Endothelial cell of umbilical vein (primary cell): ENCODE data around the gene TOLLIP. TPM values are rescaled to one million over a fixed set of nuclear protein-coding genes. Genes with fewer than 3 reads are reported as not detected.
A peak's percentile ranks its signal among the peaks of the same experiment; 100 is the strongest.

Experiments
- BruUV-seq: library from RNA; stranded (reverse); fragments of 400-500 nt; replicated peaks from 2 replicates; lab custom pipeline; 2021; lab: Mats Ljungman, UMichigan
- CTCF ChIA-PET: fragments of 300-600, 350-600 bp; sonication (Branson Sonifier 250); formaldehyde crosslinking; loops from one replicate; lab custom pipeline; 2021; ENCODE audit warnings: antibody characterized with exemption, inconsistent platforms; lab: Charles Lee
- POLR2A ChIA-PET: fragments of 300-600, 350-600 bp; sonication (Branson Sonifier 250); formaldehyde crosslinking; loops from one replicate; lab custom pipeline; 2021; ENCODE audit warnings: antibody characterized with exemption, inconsistent platforms; lab: Charles Lee
- DNase-seq: peaks from one replicate; pipeline ENCODE4 v3.0.0-alpha.2; 2011; ENCODE audit warnings: low read depth, low spot score
- FAIRE-seq: peaks from 2 replicates; lab custom pipeline; 2011; peaks lifted over from hg19 to GRCh38; lab: Jason Lieb, UNC
- H2AFZ ChIP-seq: 2 replicates; pipeline ENCODE4 v1.6.0; 2012; ENCODE audit warnings: low read depth, low read length, control low read depth, inconsistent platforms
- H3K27ac ChIP-seq: 2 replicates; pipeline ENCODE4 v1.5.1; 2011; ENCODE audit warnings: low read depth, mild to moderate bottlenecking, control low read depth, low read length, moderate library complexity; ENCODE audit not compliant: insufficient read depth
- H3K27me3 ChIP-seq, 2 experiments: 2 replicates each; pipeline versions ENCODE4 v1.6.0 to v1.6.1; 2011; ENCODE audit warnings: low read length in 2 of 2, mixed read lengths in 1 of 2; ENCODE audit not compliant: control insufficient read depth in 2 of 2, insufficient read depth in 2 of 2
- H3K36me3 ChIP-seq, 2 experiments: 2 replicates in 1 of 2; 3 replicates in 1 of 2; pipeline ENCODE4 v1.5.1; 2011; ENCODE audit warnings: low read length in 2 of 2, mild to moderate bottlenecking in 1 of 2, moderate library complexity in 1 of 2; ENCODE audit not compliant: control insufficient read depth in 2 of 2, insufficient read depth in 2 of 2; ENCODE audit errors: extremely low read depth in 1 of 2
- H3K4me1 ChIP-seq: 3 replicates; pipeline ENCODE4 v1.5.1; 2011; ENCODE audit warnings: mild to moderate bottlenecking, low read length; ENCODE audit not compliant: control insufficient read depth, insufficient read depth; ENCODE audit errors: extremely low read depth
- H3K4me2 ChIP-seq: 2 replicates; pipeline ENCODE4 v1.6.1; 2011; ENCODE audit warnings: low read length, control low read depth, mixed read lengths; ENCODE audit not compliant: insufficient read depth
- H3K4me3 ChIP-seq, 3 experiments: fragments of 200-600 bp in 1 of 3; sonication (generic), shearing (Covaris generic) in 1 of 3; replicated peaks in 1 of 3; 2 replicates each; pipeline ENCODE4 v1.5.1; 2011 to 2016; ENCODE audit warnings: control low read depth in 3 of 3, low read length in 3 of 3, mild to moderate bottlenecking in 2 of 3, inconsistent platforms in 1 of 3, low read depth in 1 of 3, moderate library complexity in 1 of 3; ENCODE audit not compliant: insufficient read depth in 1 of 3
- H3K79me2 ChIP-seq: 2 replicates; pipeline ENCODE4 v1.6.0; 2012; ENCODE audit warnings: low read length, inconsistent platforms; ENCODE audit not compliant: control insufficient read depth, insufficient read depth
- H3K9ac ChIP-seq: replicated peaks from 2 replicates; pipeline ENCODE3; 2011; ENCODE audit warnings: low read length, control low read depth; ENCODE audit not compliant: insufficient read depth; ENCODE audit errors: extremely low read depth
- H3K9me1 ChIP-seq: replicated peaks from 3 replicates; pipeline ENCODE4 v1.6.0; 2011; ENCODE audit warnings: mild to moderate bottlenecking, low read length; ENCODE audit not compliant: control insufficient read depth, insufficient read depth; ENCODE audit errors: extremely low read depth
- H3K9me3 ChIP-seq: replicated peaks from 2 replicates; pipeline ENCODE4 v1.5.1; 2012; ENCODE audit warnings: low read length, inconsistent platforms; ENCODE audit not compliant: control insufficient read depth, insufficient read depth
- H4K20me1 ChIP-seq: replicated peaks from 2 replicates; pipeline ENCODE3; 2011; ENCODE audit warnings: mild to moderate bottlenecking, low read length; ENCODE audit not compliant: control insufficient read depth, insufficient read depth; ENCODE audit errors: extremely low read depth
- EZH2 ChIP-seq: IDR thresholded peaks from 2 replicates; pipeline ENCODE4 v1.6.1; 2012; ENCODE audit warnings: borderline replicate concordance, low read depth, mild to moderate bottlenecking, moderate library complexity, low read length, inconsistent platforms; ENCODE audit not compliant: severe bottlenecking
- FOS ChIP-seq: IDR thresholded peaks from 2 replicates; pipeline ENCODE4 v1.6.1; 2011; ENCODE audit warnings: mild to moderate bottlenecking, low read length, moderate library complexity, borderline replicate concordance; ENCODE audit not compliant: insufficient read depth
- GATA2 ChIP-seq: IDR thresholded peaks from 2 replicates; pipeline ENCODE4 v1.7.0; 2011; ENCODE audit warnings: low read depth, mild to moderate bottlenecking, moderate library complexity, mixed read lengths, low read length; ENCODE audit not compliant: insufficient read length, insufficient read depth
- JUN ChIP-seq: IDR thresholded peaks from 2 replicates; pipeline ENCODE4 v1.6.1; 2011; ENCODE audit warnings: borderline replicate concordance, low read depth; ENCODE audit not compliant: insufficient read length, insufficient read depth
- MYC ChIP-seq: IDR thresholded peaks from one replicate; pipeline ENCODE4 v1.6.1; 2011; ENCODE audit warnings: mild to moderate bottlenecking, low read depth, low read length
- POLR2A ChIP-seq: IDR thresholded peaks from 2 replicates; pipeline ENCODE4 v1.6.1; 2012; ENCODE audit warnings: low read depth, mild to moderate bottlenecking, control low read depth, low read length
- POLR2AphosphoS5 ChIP-seq: IDR thresholded peaks from 2 replicates; pipeline ENCODE4 v1.6.1; 2012; ENCODE audit warnings: low read depth, mild to moderate bottlenecking, control low read depth, low read length, moderate library complexity; ENCODE audit not compliant: insufficient read depth
- dilution Hi-C: fragments of 300-500 bp; cut with MboI; formaldehyde crosslinking; loops from one replicate; pipeline ENCODE4 v1.15.0; 2019; ENCODE audit warnings: low sequenced_read_pairs; ENCODE audit not compliant: extremely low pct_ligation_motif_present
- intact Hi-C: fragments of 100-400 bp; cut with micrococcal nuclease; formaldehyde crosslinking; loops from one replicate; pipeline ENCODE4 v1.10.0; 2022
- polyA plus RNA-seq, 4 experiments: library from polyadenylated mRNA; depleted of rRNA in 3 of 4; stranded (reverse) in 3 of 4; unstranded in 1 of 4; fragments of >200 nt; gene quantifications; 2 replicates each; pipeline versions ENCODE4 v1.2.1 to v1.2.3, GENCODE V29; 2011 to 2012; ENCODE audit warnings: missing spikeins in 1 of 4
- total RNA-seq: library from RNA; stranded (reverse); gene quantifications from 2 replicates; pipeline ENCODE4 v1.2.3, GENCODE V29; 2021
- TF ChIP-seq, protein P1 (sequence below): IDR thresholded peaks from 2 replicates; pipeline ENCODE4 v1.6.1; 2011; ENCODE audit not compliant: insufficient read depth, insufficient read length
- TF ChIP-seq, protein P2 (sequence below), 2 donors: IDR thresholded peaks; 1 replicate in 1 of 2; 2 replicates in 1 of 2; pipeline ENCODE4 v1.5.1; 2011; ENCODE audit warnings: low read length in 2 of 2, mild to moderate bottlenecking in 2 of 2, moderate library complexity in 2 of 2, control low read depth in 1 of 2, inconsistent platforms in 1 of 2, low read depth in 1 of 2; ENCODE audit not compliant: insufficient read depth in 1 of 2; ENCODE audit errors: extremely low read depth in 1 of 2

Gene TOLLIP
- total and polyA plus RNA-seq, 2 donors (not counting 3 experiments of a cell fraction or from before 2014, with no cell fraction given): 49.6 to 64.8 TPM

DNA sequence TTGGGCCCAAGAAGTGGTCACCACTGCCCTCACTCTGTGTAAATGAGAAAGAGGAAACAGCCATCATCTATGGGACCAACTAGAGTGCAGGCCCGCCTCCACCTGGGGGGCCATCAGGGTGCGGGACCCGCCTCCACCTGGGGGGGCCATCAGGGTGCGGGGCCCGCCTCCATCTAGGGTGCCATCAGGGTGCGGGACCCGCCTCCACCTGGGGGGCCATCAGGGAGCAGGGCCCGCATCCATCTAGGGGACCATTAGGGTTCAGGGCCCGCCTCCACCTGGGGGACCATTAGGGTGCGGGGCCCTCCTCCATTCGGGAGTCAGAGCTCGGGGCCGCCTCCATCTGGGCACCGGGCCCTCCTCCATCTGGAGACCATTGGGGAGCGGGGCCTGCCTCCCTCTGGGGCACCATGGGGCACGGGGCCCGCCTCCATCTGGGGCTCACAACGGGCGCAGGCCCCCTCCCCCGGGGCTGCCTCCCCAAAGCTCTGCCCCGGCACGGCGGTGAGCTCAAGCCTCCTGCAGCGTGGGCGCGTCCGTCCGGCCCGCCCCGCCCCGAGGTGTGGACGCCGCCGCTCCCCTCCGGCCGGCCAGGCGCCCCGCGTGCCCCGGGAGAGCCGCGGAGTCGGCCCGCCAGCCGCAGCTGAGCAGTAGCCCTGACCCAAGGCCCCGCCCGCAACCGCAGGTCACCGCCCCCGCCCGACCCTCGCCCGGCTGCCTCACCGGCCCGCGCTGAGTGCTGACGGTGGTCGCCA lies 512 bp downstream of the TOLLIP start:
- Histone ChIP-seq H3K36me3 (peaks cover 0 to 4% of the 10 kb centered on the region in 2 experiments), H3K4me1 (peaks cover 12% of the 10 kb centered on the region), H3K9me1 (no peaks in the 10 kb centered on the region), H3K9ac (peak overlapping the region; percentile 64), H3K4me2 (peak overlapping the region; percentile 60), H2AFZ (peak overlapping the region; percentile 91), H4K20me1 (no peaks in the 10 kb centered on the region), H3K27me3 (peaks cover 0 to 2% of the 10 kb centered on the region in 2 experiments), H3K9me3 (no peaks in the 10 kb centered on the region), H3K27ac (peak overlapping the region; percentile 14), H3K79me2 (peaks cover 43% of the 10 kb centered on the region), H3K4me3 (peak overlapping the region; percentile 47 to 84 (median 69))
- dilution Hi-C loops (no loop called here), intact Hi-C loops (loop anchor here (10.0 kb wide), 2 partner anchors 76 to 266 kb away; partner anchors contain the start of genes BRSK2 and DUSP8)
- FAIRE-seq (no peak), DNase-seq (no peak)
- TF ChIP-seq, protein P1, sequence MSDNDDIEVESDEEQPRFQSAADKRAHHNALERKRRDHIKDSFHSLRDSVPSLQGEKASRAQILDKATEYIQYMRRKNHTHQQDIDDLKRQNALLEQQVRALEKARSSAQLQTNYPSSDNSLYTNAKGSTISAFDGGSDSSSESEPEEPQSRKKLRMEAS: no peak
- TF ChIP-seq FOS: no peak
- no peak for TF ChIP-seq POLR2AphosphoS5
- no peak for TF ChIP-seq EZH2
- TF ChIP-seq POLR2A: no peak
- no peak for TF ChIP-seq JUN
- TF ChIP-seq, protein P2, sequence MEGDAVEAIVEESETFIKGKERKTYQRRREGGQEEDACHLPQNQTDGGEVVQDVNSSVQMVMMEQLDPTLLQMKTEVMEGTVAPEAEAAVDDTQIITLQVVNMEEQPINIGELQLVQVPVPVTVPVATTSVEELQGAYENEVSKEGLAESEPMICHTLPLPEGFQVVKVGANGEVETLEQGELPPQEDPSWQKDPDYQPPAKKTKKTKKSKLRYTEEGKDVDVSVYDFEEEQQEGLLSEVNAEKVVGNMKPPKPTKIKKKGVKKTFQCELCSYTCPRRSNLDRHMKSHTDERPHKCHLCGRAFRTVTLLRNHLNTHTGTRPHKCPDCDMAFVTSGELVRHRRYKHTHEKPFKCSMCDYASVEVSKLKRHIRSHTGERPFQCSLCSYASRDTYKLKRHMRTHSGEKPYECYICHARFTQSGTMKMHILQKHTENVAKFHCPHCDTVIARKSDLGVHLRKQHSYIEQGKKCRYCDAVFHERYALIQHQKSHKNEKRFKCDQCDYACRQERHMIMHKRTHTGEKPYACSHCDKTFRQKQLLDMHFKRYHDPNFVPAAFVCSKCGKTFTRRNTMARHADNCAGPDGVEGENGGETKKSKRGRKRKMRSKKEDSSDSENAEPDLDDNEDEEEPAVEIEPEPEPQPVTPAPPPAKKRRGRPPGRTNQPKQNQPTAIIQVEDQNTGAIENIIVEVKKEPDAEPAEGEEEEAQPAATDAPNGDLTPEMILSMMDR (IDR thresholded peaks at IDR 0.05; ENCODE audit: extremely low read depth in 1 of 2, insufficient read depth in 1 of 2, low read depth in 1 of 2, low read length in 2 of 2): no peak
- TF ChIP-seq MYC: no peak
- TF ChIP-seq GATA2: no peak
- CTCF ChIA-PET: interaction anchor here (1.1 to 1.4 kb wide), 2 partner anchors 9 to 205 kb away, joined by 3 to 6 read pairs; no protein-coding TSS in a partner anchor
- POLR2A ChIA-PET: no interaction called here
- no TSS peak for BruUV-seq
